Astrocyte (in vitro differentiated cells and primary cell): ENCODE measurements around the gene CRACR2A.

Source experiments
- EZH2 ChIP-seq: IDR thresholded peaks from 2 replicates; pipeline ENCODE4 v1.6.1; 2012; ENCODE audit warnings: mild to moderate bottlenecking, low read length, inconsistent platforms; ENCODE audit not compliant: insufficient read depth
- TF ChIP-seq, protein P1 (sequence below): IDR thresholded peaks from 2 replicates; pipeline ENCODE4 v1.5.1; 2011; ENCODE audit warnings: low read depth, mild to moderate bottlenecking, inconsistent platforms, low read length, moderate library complexity; ENCODE audit not compliant: insufficient read depth

DNA sequence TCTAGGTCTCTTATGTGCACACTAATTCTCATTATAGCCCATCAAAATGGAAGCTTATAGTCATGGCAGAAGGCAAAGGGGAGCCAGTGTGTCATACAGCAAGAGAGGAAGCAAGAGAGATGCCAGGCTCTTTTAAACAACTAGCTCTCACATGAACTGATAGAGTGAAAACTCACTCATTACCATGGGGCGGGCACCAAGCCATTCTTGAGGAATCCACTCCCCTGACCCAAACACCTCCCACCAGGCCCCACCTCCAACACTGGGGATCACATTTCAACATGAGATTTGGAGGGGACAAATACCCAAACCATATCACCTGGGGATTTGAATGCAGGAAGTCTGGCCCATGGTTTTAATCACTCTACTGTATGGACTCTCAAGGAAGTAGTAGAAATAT is 36.9 kb upstream of the CRACR2A start:
- no peak for TF ChIP-seq EZH2
- TF ChIP-seq, protein P1, sequence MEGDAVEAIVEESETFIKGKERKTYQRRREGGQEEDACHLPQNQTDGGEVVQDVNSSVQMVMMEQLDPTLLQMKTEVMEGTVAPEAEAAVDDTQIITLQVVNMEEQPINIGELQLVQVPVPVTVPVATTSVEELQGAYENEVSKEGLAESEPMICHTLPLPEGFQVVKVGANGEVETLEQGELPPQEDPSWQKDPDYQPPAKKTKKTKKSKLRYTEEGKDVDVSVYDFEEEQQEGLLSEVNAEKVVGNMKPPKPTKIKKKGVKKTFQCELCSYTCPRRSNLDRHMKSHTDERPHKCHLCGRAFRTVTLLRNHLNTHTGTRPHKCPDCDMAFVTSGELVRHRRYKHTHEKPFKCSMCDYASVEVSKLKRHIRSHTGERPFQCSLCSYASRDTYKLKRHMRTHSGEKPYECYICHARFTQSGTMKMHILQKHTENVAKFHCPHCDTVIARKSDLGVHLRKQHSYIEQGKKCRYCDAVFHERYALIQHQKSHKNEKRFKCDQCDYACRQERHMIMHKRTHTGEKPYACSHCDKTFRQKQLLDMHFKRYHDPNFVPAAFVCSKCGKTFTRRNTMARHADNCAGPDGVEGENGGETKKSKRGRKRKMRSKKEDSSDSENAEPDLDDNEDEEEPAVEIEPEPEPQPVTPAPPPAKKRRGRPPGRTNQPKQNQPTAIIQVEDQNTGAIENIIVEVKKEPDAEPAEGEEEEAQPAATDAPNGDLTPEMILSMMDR = no peak
